Prostate gland (tissue), 2 donors: Measurements from ENCODE around the gene GABRB2.

Experiments used
- CTCF ChIP-seq, 4 experiments: fragments of 200-600 bp in 2 of 4; fragments of 450-650 bp in 2 of 4; sonication (generic) in 2 of 4; IDR thresholded peaks; 1 replicate in 3 of 4; 2 replicates in 1 of 4; pipeline ENCODE4 v1.5.1; 2016 to 2019; ENCODE audit warnings: antibody characterized with exemption in 4 of 4, mild to moderate bottlenecking in 2 of 4, moderate library complexity in 2 of 4
- POLR2A ChIP-seq: fragments of 450-650 bp; IDR thresholded peaks from one replicate; pipeline ENCODE4 v1.6.1; 2016; ENCODE audit warnings: antibody characterized with exemption, mild to moderate bottlenecking
- POLR2AphosphoS5 ChIP-seq: sonication (generic); formaldehyde crosslinking; IDR thresholded peaks from one replicate; pipeline ENCODE4 v1.6.1; 2017; ENCODE audit warnings: antibody characterized with exemption

- TF ChIP-seq POLR2A (no peak), CTCF (IDR thresholded peaks at IDR 0.05) (no peak), POLR2AphosphoS5 (no peak)
These were observed 135.9 kb downstream of the GABRB2 start for GRCh38 chr5:161410640-161411039.
